HG03460 (cell line): ENCODE data around the gene MSRB3.

Experiments used
- ATAC-seq: cut with Tn5 transposase; IDR thresholded peaks from one replicate; pipeline ENCODE4 v1.9.1; 2021; ENCODE audit not compliant: unreplicated experiment

The MSRB3 gene

GRCh38 chr12:65324551-65324950 lies 46.1 kb downstream of the MSRB3 start:
- ATAC-seq: no peak

GRCh38 chr12:65325183-65325582 lies 46.7 kb downstream of the MSRB3 start:
- no peak for ATAC-seq

GRCh38 chr12:65326616-65327015 lies 48.1 kb downstream of the MSRB3 start:
- no peak for ATAC-seq

GRCh38 chr12:65327207-65328076 lies 49.0 kb downstream of the MSRB3 start:
- no peak for ATAC-seq

GRCh38 chr12:65329721-65330120 lies 51.2 kb downstream of the MSRB3 start:
- ATAC-seq: no peak

- ATAC-seq: no peak
Measured at GRCh38 chr12:65330331-65330730, 51.8 kb downstream of the MSRB3 start.

- ATAC-seq: no peak
Measured at GRCh38 chr12:65331456-65331855, 53.0 kb downstream of the MSRB3 start.

GRCh38 chr12:65333649-65334048 lies 55.2 kb downstream of the MSRB3 start:
- ATAC-seq: no peak

- no peak for ATAC-seq
Measured at GRCh38 chr12:65334521-65334920, 56.0 kb downstream of the MSRB3 start.

GRCh38 chr12:65335021-65335714 lies 56.7 kb downstream of the MSRB3 start:
- no peak for ATAC-seq

GRCh38 chr12:65335981-65336380 lies 57.5 kb downstream of the MSRB3 start:
- ATAC-seq: no peak

GRCh38 chr12:65339161-65339560 lies 60.7 kb downstream of the MSRB3 start:
- no peak for ATAC-seq

GRCh38 chr12:65343230-65343629 lies 64.7 kb downstream of the MSRB3 start:
- no peak for ATAC-seq

GRCh38 chr12:65343801-65344200 lies 65.3 kb downstream of the MSRB3 start:
- no peak for ATAC-seq

GRCh38 chr12:65355461-65355860 lies 77.0 kb downstream of the MSRB3 start:
- ATAC-seq: no peak

- ATAC-seq: no peak
Measured at GRCh38 chr12:65362234-65363031, 84.0 kb downstream of the MSRB3 start.

- no peak for ATAC-seq
Measured at GRCh38 chr12:65364046-65364445, 85.6 kb downstream of the MSRB3 start.

- ATAC-seq: no peak
Measured at GRCh38 chr12:65367396-65367795, 88.9 kb downstream of the MSRB3 start.

- no peak for ATAC-seq
Measured at GRCh38 chr12:65368055-65368454, 89.6 kb downstream of the MSRB3 start.

GRCh38 chr12:65372574-65372973 lies 94.1 kb downstream of the MSRB3 start:
- ATAC-seq: no peak

- ATAC-seq: no peak
Measured at GRCh38 chr12:65384240-65384639, 105.8 kb downstream of the MSRB3 start.

- ATAC-seq: no peak
Measured at GRCh38 chr12:65387396-65387795, 108.9 kb downstream of the MSRB3 start.
